Uterus (tissue), 2 donors: ENCODE results near the gene MRPS34.

Experiments
- CTCF ChIP-seq, 4 experiments: fragments of 200-600 bp in 2 of 4; fragments of 450-650 bp in 2 of 4; sonication (generic) in 2 of 4; IDR thresholded peaks; one replicate each; pipeline ENCODE4 v1.5.1; 2016 to 2019; ENCODE audit warnings: antibody characterized with exemption in 4 of 4, mild to moderate bottlenecking in 2 of 4, moderate library complexity in 1 of 4
- POLR2A ChIP-seq, 2 donors: fragments of 450-650 bp; IDR thresholded peaks; one replicate each; pipeline ENCODE4 v1.6.1; 2016; ENCODE audit warnings: antibody characterized with exemption in 2 of 2, mild to moderate bottlenecking in 1 of 2, moderate library complexity in 1 of 2

- TF ChIP-seq CTCF (IDR thresholded peaks at IDR 0.05) (no peak), POLR2A (IDR thresholded peaks at IDR 0.05) (no peak)
Observed at GRCh38 chr16:1762196-1762878, 10.6 kb downstream of the MRPS34 start.
